ENCODE results near the gene HEATR5A.
"Not testable (repeated sequence)": the region's sequence is repeated elsewhere in the genome, so short reads cannot be mapped to it uniquely, and the experiment has no call there.

HEATR5A gene

GRCh38 chr14:31278883-31279282 lies 141.5 kb downstream of the HEATR5A start:
- DNase-seq = no peak

GRCh38 chr14:31277085-31277484 lies 143.3 kb downstream of the HEATR5A start:
- DNase-seq = no peak

- not testable (repeated sequence) for DNase-seq
Observed at GRCh38 chr14:31276417-31276816, 143.9 kb downstream of the HEATR5A start.

GRCh38 chr14:31275731-31276130 lies 144.6 kb downstream of the HEATR5A start:
- DNase-seq = no peak

- no peak for DNase-seq
Observed at GRCh38 chr14:31271648-31272047, 148.7 kb downstream of the HEATR5A start.

GRCh38 chr14:31270196-31270772 lies 150.1 kb downstream of the HEATR5A start:
- peak; percentile 68 for DNase-seq

- no peak for DNase-seq
Observed at GRCh38 chr14:31269634-31270195, 150.6 kb downstream of the HEATR5A start.

- no peak for DNase-seq
Observed at GRCh38 chr14:31268216-31268615, 152.1 kb downstream of the HEATR5A start.

- no peak for DNase-seq
Observed at GRCh38 chr14:31266437-31267331, 153.7 kb downstream of the HEATR5A start.

GRCh38 chr14:31265701-31266398 lies 154.5 kb downstream of the HEATR5A start:
- DNase-seq = no peak

- DNase-seq = peak; percentile 75
Observed at GRCh38 chr14:31263485-31264133, 156.7 kb downstream of the HEATR5A start.

GRCh38 chr14:31261859-31262731 lies 158.3 kb downstream of the HEATR5A start:
- DNase-seq = peak; percentile 73

GRCh38 chr14:31261523-31261858 lies 158.9 kb downstream of the HEATR5A start:
- DNase-seq = no peak

- not testable (repeated sequence) for DNase-seq
Observed at GRCh38 chr14:31259040-31259435, 161.3 kb downstream of the HEATR5A start.

- DNase-seq = no peak
Observed at GRCh38 chr14:31258427-31259039, 161.8 kb downstream of the HEATR5A start.

GRCh38 chr14:31257554-31258426 lies 162.6 kb downstream of the HEATR5A start:
- not testable (repeated sequence) for DNase-seq

- peak; percentile 29 for DNase-seq
Observed at GRCh38 chr14:31257244-31257553, 163.2 kb downstream of the HEATR5A start.

GRCh38 chr14:31256534-31257243 lies 163.7 kb downstream of the HEATR5A start:
- no peak for DNase-seq

- not testable (repeated sequence) for DNase-seq
Observed at GRCh38 chr14:31255918-31256317, 164.4 kb downstream of the HEATR5A start.

GRCh38 chr14:31255286-31255685 lies 165.1 kb downstream of the HEATR5A start:
- DNase-seq = no peak
